Measurements from ENCODE around the gene PCED1B.

PCED1B gene

DNA sequence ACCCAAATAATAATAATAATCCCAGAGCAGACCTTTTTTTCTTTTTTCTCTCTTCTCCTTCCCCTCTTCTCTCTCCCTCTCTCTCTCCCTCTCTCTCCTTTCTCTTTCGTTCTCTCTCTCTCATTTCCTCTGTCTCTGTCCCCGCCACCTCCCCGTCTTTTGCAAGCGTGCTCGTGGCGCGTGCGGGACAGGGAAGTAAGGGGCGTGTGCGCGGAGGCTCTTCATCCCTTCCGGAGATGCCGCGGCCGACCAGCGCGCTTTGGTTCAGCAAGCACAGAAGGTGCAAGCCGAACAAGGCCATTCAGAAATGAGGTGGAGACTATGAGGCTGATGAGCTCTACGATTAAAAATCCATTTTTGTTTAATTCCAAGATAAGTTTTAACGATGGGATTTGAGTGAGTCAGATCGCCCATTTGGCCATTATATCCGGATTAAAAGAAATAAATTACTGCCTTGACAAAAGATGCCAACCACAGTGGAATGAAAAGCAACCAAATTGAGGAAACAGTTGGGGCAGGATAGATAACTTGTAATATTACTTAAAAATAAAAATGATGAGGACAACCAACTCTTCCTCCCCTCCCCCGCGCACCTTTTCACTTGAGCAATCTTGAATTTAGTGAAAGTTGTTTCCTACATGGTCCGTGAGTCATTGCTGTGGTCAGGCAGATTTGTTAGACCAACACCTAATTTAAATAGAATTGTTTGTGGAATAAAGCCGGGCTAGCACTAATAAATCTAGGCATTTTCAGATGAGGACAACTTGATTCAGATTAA lies 1.5 kb downstream of the PCED1B start:
- peak overlapping the region; percentile 80 to 91 for H3K4me3 ChIP-seq (ENCODE audit: low read depth in 1 of 2, low read length in 2 of 2)
- H3K27ac ChIP-seq (ENCODE audit: low read depth, low read length), result peak overlapping the region; percentile 95
- H3K36me3 ChIP-seq (ENCODE audit: insufficient read depth, low read length), result no peaks in the 10 kb centered on the region
- H3K9ac ChIP-seq (ENCODE audit: low read length), result peak overlapping the region; percentile 89
- H3K9me3 ChIP-seq (ENCODE audit: low read length), result no peaks in the 10 kb centered on the region
- H3K4me1 ChIP-seq (ENCODE audit: insufficient read depth, low read length), result peaks cover 39% of the 10 kb centered on the region
- H3K27me3 ChIP-seq (ENCODE audit: control insufficient read depth in 1 of 2, insufficient read depth in 2 of 2, low read length in 2 of 2), result no peaks in the 10 kb centered on the region

- peaks cover 52% of the 10 kb centered on the region for H3K4me1 ChIP-seq (ENCODE audit: insufficient read depth, low read length)
- H3K9ac ChIP-seq (ENCODE audit: low read length), result no peak overlapping the region
- H3K9me3 ChIP-seq (ENCODE audit: low read length), result no peaks in the 10 kb centered on the region
- no peak overlapping the region for H3K4me3 ChIP-seq (ENCODE audit: low read depth in 1 of 2, low read length in 2 of 2)
- H3K27ac ChIP-seq (ENCODE audit: low read depth, low read length), result no peak overlapping the region
- no peaks in the 10 kb centered on the region for H3K36me3 ChIP-seq (ENCODE audit: insufficient read depth, low read length)
- H3K27me3 ChIP-seq (ENCODE audit: control insufficient read depth in 1 of 2, insufficient read depth in 2 of 2, low read length in 2 of 2), result no peaks in the 10 kb centered on the region
Measured at GRCh38 chr12:47082283-47082682, 2.9 kb downstream of the PCED1B start.

DNA sequence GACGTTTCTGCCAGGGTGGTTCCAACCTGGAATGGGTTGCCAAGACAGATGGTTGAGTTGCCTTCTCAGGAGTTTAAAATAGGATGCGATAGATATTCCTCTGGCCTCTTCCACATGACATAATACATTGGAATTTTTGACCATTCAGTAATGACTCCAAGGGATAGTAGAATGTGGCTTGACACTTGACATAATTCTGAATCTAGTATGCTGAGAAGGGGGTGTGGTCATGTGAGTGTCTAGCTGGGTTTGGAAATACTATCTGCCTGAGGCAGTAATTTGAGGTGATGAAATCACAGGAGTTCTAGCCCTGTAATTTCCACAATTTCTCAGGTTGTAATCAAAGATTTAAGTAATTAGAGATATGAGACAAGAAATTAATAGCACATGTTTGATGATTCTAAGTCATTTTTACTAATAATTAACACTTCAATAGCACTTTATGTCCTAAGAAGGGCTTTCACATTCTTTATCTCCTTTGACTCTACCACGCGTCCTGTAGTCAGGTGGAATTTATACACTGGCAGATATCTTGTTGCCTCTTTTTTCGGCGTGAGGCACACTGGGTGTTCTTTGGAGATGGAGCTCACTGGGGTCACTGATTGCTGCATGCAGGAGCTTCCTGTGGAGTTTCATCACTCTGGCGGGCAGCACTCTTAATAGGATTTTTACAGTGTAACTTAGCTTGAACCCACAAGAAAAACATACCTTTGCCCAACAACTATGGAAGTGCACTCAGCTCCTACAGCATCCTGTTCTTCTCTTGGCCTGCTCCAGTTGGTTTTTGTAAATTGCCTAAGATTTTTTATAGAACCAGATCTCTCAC lies 3.6 kb downstream of the PCED1B start:
- no peak overlapping the region for H3K4me3 ChIP-seq (ENCODE audit: low read depth in 1 of 2, low read length in 2 of 2)
- no peaks in the 10 kb centered on the region for H3K9me3 ChIP-seq (ENCODE audit: low read length)
- no peaks in the 10 kb centered on the region for H3K27me3 ChIP-seq (ENCODE audit: control insufficient read depth in 1 of 2, insufficient read depth in 2 of 2, low read length in 2 of 2)
- no peaks in the 10 kb centered on the region for H3K36me3 ChIP-seq (ENCODE audit: insufficient read depth, low read length)
- H3K9ac ChIP-seq (ENCODE audit: low read length), result no peak overlapping the region
- no peak overlapping the region for H3K27ac ChIP-seq (ENCODE audit: low read depth, low read length)
- H3K4me1 ChIP-seq (ENCODE audit: insufficient read depth, low read length), result peaks cover 59% of the 10 kb centered on the region

DNA sequence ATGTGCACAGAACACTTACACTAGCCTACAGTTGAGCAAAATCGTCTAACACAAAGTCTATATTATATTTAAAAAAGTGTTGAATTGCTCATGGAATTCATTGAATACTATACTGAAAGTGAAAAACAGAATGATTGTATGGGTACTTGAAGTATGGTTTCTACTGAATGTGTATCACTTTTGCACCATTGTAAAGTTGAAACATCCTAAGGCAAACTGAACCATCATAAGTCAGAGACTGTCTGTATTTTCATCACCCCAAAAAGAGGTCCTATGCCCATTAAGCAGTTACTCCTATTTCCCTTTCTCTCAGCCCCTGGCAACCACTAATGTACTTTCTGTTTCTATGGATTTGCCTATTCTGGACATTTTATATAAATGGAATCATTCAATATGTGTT lies 4.8 kb downstream of the PCED1B start:
- H3K36me3 ChIP-seq (ENCODE audit: insufficient read depth, low read length), result no peaks in the 10 kb centered on the region
- H3K4me1 ChIP-seq (ENCODE audit: insufficient read depth, low read length), result peaks cover 67% of the 10 kb centered on the region
- H3K9me3 ChIP-seq (ENCODE audit: low read length), result no peaks in the 10 kb centered on the region
- H3K9ac ChIP-seq (ENCODE audit: low read length), result peak overlapping the region; percentile 24
- H3K27me3 ChIP-seq (ENCODE audit: control insufficient read depth in 1 of 2, insufficient read depth in 2 of 2, low read length in 2 of 2), result no peaks in the 10 kb centered on the region
- H3K27ac ChIP-seq (ENCODE audit: low read depth, low read length), result peak overlapping the region; percentile 67
- H3K4me3 ChIP-seq (ENCODE audit: low read depth in 1 of 2, low read length in 2 of 2), result no peak overlapping the region

GRCh38 chr12:47085815-47086252 lies 6.4 kb downstream of the PCED1B start:
- no peaks in the 10 kb centered on the region for H3K27me3 ChIP-seq (ENCODE audit: control insufficient read depth in 1 of 2, insufficient read depth in 2 of 2, low read length in 2 of 2)
- no peaks in the 10 kb centered on the region for H3K9me3 ChIP-seq (ENCODE audit: low read length)
- no peak overlapping the region for H3K9ac ChIP-seq (ENCODE audit: low read length)
- H3K27ac ChIP-seq (ENCODE audit: low read depth, low read length), result peak overlapping the region; percentile 67
- H3K4me3 ChIP-seq (ENCODE audit: low read depth in 1 of 2, low read length in 2 of 2), result peak overlapping the region in 1 of 2 donors; percentile 4
- H3K36me3 ChIP-seq (ENCODE audit: insufficient read depth, low read length), result no peaks in the 10 kb centered on the region
- peaks cover 67% of the 10 kb centered on the region for H3K4me1 ChIP-seq (ENCODE audit: insufficient read depth, low read length)

DNA sequence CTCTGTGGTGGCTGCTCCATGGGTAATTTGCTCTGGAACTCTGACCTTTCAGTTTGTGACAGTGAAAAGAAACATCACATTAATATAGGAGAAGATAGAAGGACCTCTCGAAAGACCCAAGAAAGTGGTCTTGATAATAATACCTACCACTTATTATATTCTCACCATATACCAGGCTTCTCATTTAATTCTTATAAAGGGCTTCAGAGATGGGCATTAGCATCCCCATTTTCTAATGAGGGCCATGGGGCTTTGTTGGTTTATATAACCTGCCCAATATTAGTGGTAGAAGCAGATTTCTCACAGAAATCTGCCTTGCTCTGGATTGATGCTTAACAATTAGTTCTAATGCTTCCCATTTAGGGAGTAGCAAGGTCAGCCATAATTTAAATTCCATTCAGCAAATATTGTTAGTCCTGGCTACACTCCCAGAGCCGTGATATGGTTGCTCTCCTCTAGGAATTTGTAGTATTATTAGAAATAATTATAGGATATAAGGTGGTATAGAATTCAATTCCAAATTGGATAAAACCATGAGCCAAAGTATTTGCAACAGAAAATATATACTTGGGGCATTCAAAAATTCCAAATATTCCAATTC lies 7.8 kb downstream of the PCED1B start:
- Histone ChIP-seq H3K9ac (ENCODE audit: low read length) (no peak overlapping the region), H3K4me3 (ENCODE audit: low read depth in 1 of 2, low read length in 2 of 2) (no peak overlapping the region), H3K9me3 (ENCODE audit: low read length) (no peaks in the 10 kb centered on the region), H3K4me1 (ENCODE audit: insufficient read depth, low read length) (peaks cover 57% of the 10 kb centered on the region), H3K27ac (ENCODE audit: low read depth, low read length) (peak overlapping the region; percentile 82), H3K27me3 (ENCODE audit: control insufficient read depth in 1 of 2, insufficient read depth in 2 of 2, low read length in 2 of 2) (no peaks in the 10 kb centered on the region), H3K36me3 (ENCODE audit: insufficient read depth, low read length) (no peaks in the 10 kb centered on the region)

GRCh38 chr12:47088021-47088944 lies 8.9 kb downstream of the PCED1B start:
- Histone ChIP-seq H3K4me1 (ENCODE audit: insufficient read depth, low read length) (peaks cover 47% of the 10 kb centered on the region), H3K27me3 (ENCODE audit: control insufficient read depth in 1 of 2, insufficient read depth in 2 of 2, low read length in 2 of 2) (no peaks in the 10 kb centered on the region), H3K9me3 (ENCODE audit: low read length) (no peaks in the 10 kb centered on the region), H3K9ac (ENCODE audit: low read length) (no peak overlapping the region), H3K4me3 (ENCODE audit: low read depth in 1 of 2, low read length in 2 of 2) (no peak overlapping the region), H3K36me3 (ENCODE audit: insufficient read depth, low read length) (no peaks in the 10 kb centered on the region), H3K27ac (ENCODE audit: low read depth, low read length) (peak overlapping the region; percentile 82)

- no peaks in the 10 kb centered on the region for H3K9me3 ChIP-seq (ENCODE audit: low read length)
- H3K27ac ChIP-seq (ENCODE audit: low read depth, low read length), result no peak overlapping the region
- H3K4me1 ChIP-seq (ENCODE audit: insufficient read depth, low read length), result peaks cover 31% of the 10 kb centered on the region
Measured at GRCh38 chr12:47091009-47091408, 11.6 kb downstream of the PCED1B start.

GRCh38 chr12:47094804-47095203 lies 15.4 kb downstream of the PCED1B start:
- Histone ChIP-seq H3K4me3 (ENCODE audit: low read depth in 1 of 2, low read length in 2 of 2) (no peak overlapping the region), H3K27ac (ENCODE audit: low read depth, low read length) (no peak overlapping the region), H3K36me3 (ENCODE audit: insufficient read depth, low read length) (no peaks in the 10 kb centered on the region), H3K27me3 (ENCODE audit: control insufficient read depth in 1 of 2, insufficient read depth in 2 of 2, low read length in 2 of 2) (no peaks in the 10 kb centered on the region), H3K9ac (ENCODE audit: low read length) (no peak overlapping the region), H3K4me1 (ENCODE audit: insufficient read depth, low read length) (peaks cover 24% of the 10 kb centered on the region), H3K9me3 (ENCODE audit: low read length) (no peaks in the 10 kb centered on the region)

More at GRCh38 chr12:47091009-47091408, 11.6 kb downstream of the PCED1B start:
- H3K9ac ChIP-seq (ENCODE audit: low read length), result no peak overlapping the region
- H3K27me3 ChIP-seq (ENCODE audit: control insufficient read depth in 1 of 2, insufficient read depth in 2 of 2, low read length in 2 of 2), result no peaks in the 10 kb centered on the region
- H3K4me3 ChIP-seq (ENCODE audit: low read depth in 1 of 2, low read length in 2 of 2), result no peak overlapping the region
- H3K36me3 ChIP-seq (ENCODE audit: insufficient read depth, low read length), result no peaks in the 10 kb centered on the region

DNA sequence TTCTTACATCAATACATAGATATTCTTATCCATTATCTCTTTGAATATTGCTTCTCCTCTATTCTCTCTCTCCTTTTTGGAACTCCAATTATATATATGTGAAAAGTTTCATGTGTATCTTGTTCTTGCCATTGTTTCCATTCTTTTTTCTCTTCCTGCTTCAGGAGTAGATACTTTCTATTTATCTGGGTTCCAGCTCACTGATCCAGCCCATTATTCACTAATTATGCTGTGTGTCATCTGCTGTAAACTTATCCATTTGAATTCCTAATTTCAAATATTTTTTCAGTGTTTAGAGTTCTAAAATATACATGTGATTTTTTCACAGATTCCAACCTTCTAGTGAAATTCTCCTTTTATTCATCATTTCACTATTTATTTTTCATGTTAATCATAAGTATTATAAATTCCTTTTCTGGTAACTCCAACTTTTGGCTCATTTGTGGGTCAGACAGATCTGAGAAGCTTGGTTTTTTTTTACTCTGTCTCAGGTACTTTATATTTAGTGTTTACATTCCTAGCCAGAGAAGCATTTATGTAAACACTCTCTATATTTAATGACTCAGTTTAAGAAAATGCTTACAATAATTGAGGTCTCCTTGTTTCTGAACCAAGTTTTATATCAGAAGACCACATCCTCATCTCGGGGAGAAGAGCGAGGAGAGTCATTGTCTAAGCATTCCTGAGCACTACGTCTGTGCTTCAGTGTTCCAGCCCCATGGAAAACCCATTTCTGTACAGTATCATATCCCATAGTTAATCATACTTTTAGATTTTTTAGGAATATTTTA lies 16.2 kb downstream of the PCED1B start:
- peaks cover 24% of the 10 kb centered on the region for H3K4me1 ChIP-seq (ENCODE audit: insufficient read depth, low read length)
- no peaks in the 10 kb centered on the region for H3K9me3 ChIP-seq (ENCODE audit: low read length)
- H3K27ac ChIP-seq (ENCODE audit: low read depth, low read length), result no peak overlapping the region
- no peaks in the 10 kb centered on the region for H3K36me3 ChIP-seq (ENCODE audit: insufficient read depth, low read length)
- no peaks in the 10 kb centered on the region for H3K27me3 ChIP-seq (ENCODE audit: control insufficient read depth in 1 of 2, insufficient read depth in 2 of 2, low read length in 2 of 2)
- no peak overlapping the region for H3K4me3 ChIP-seq (ENCODE audit: low read depth in 1 of 2, low read length in 2 of 2)
- H3K9ac ChIP-seq (ENCODE audit: low read length), result no peak overlapping the region

Measured in muscle layer of colon (tissue), 2 donors.